H1 (cell line): ENCODE data around the gene TTC13. TPM values are rescaled to one million over a fixed set of nuclear protein-coding genes. Genes with fewer than 3 reads are reported as not detected.

ENCODE experiments used
- CTCF ChIA-PET: fragments of 300-600 bp; sonication (Branson Sonifier 250); formaldehyde crosslinking; loops from one replicate; lab custom pipeline; 2021; ENCODE audit not compliant: partially characterized antibody; lab: Charles Lee
- POLR2A ChIA-PET: fragments of 300-600 bp; sonication (Branson Sonifier 250); formaldehyde crosslinking; loops from one replicate; lab custom pipeline; 2021; ENCODE audit warnings: inconsistent platforms; ENCODE audit not compliant: partially characterized antibody; lab: Charles Lee
- DNase-seq, 2 experiments: peaks; one replicate each; pipeline versions ENCODE4 v3.0.0 to v3.0.0-alpha.2; 2010 to 2022; ENCODE audit warnings: low spot score in 2 of 2, low read depth in 1 of 2, mixed read lengths in 1 of 2
- FAIRE-seq: peaks from 2 replicates; lab custom pipeline; 2011; peaks lifted over from hg19 to GRCh38; lab: Jason Lieb, UNC
- H2AFZ ChIP-seq: 2 replicates; pipeline ENCODE4 v1.8.1; 2012; ENCODE audit warnings: low read length, inconsistent platforms
- H2AK5ac ChIP-seq: 2 replicates; pipeline ENCODE4 v1.6.1; 2013; ENCODE audit warnings: low read depth, low read length
- H2BK120ac ChIP-seq: replicated peaks from 2 replicates; pipeline ENCODE3; 2013; ENCODE audit warnings: low read depth, low read length, inconsistent platforms
- H2BK12ac ChIP-seq: 2 replicates; pipeline ENCODE4 v1.6.1; 2013; ENCODE audit warnings: low read depth, low read length
- H2BK15ac ChIP-seq: 2 replicates; pipeline ENCODE4 v1.6.1; 2013; ENCODE audit warnings: low read length
- H2BK20ac ChIP-seq: 2 replicates; pipeline ENCODE4 v1.6.1; 2013; ENCODE audit warnings: low read length
- H2BK5ac ChIP-seq: 2 replicates; pipeline ENCODE4 v1.6.1; 2013; ENCODE audit warnings: low read depth, low read length
- H3K14ac ChIP-seq: 2 replicates; pipeline ENCODE4 v1.6.1; 2013; ENCODE audit warnings: inconsistent platforms; ENCODE audit not compliant: insufficient read length
- H3K18ac ChIP-seq: 2 replicates; pipeline ENCODE4 v1.6.1; 2013; ENCODE audit warnings: low read length; ENCODE audit errors: extremely low read depth
- H3K23ac ChIP-seq: 2 replicates; pipeline ENCODE4 v1.6.1; 2013; ENCODE audit warnings: inconsistent platforms; ENCODE audit not compliant: insufficient read length
- H3K23me2 ChIP-seq: 2 replicates; pipeline ENCODE4 v1.6.1; 2013; ENCODE audit warnings: low read depth, low read length
- H3K27ac ChIP-seq: 2 replicates; pipeline ENCODE4 v1.6.1; 2011; ENCODE audit warnings: low read depth, low read length, inconsistent platforms
- H3K27me3 ChIP-seq, 4 experiments: replicated peaks in 1 of 4; 1 replicate in 1 of 4; 2 replicates in 3 of 4; pipeline versions ENCODE4 v1.6.1 to v1.8.1; 2011 to 2013; ENCODE audit warnings: low read length in 3 of 4, mild to moderate bottlenecking in 3 of 4, inconsistent platforms in 2 of 4, mixed read lengths in 2 of 4, moderate library complexity in 1 of 4; ENCODE audit not compliant: control insufficient read depth in 3 of 4, insufficient read depth in 3 of 4; ENCODE audit errors: extremely low read depth in 1 of 4
- H3K36me3 ChIP-seq, 4 experiments: 2 replicates each; pipeline versions ENCODE4 v1.6.1 to v1.8.1; 2011 to 2013; ENCODE audit warnings: mild to moderate bottlenecking in 4 of 4, low read length in 3 of 4, moderate library complexity in 2 of 4, control low read depth in 1 of 4, inconsistent platforms in 1 of 4; ENCODE audit not compliant: insufficient read depth in 4 of 4, control insufficient read depth in 2 of 4
- H3K4ac ChIP-seq: replicated peaks from 2 replicates; pipeline ENCODE3; 2013; ENCODE audit warnings: low read length, low read depth, mixed read lengths, inconsistent platforms; ENCODE audit not compliant: insufficient read length
- H3K4me1 ChIP-seq, 4 experiments: replicated peaks in 1 of 4; 1 replicate in 1 of 4; 2 replicates in 3 of 4; pipeline versions ENCODE4 v1.6.1 to v1.8.1; 2011 to 2013; ENCODE audit warnings: low read length in 3 of 4, inconsistent platforms in 2 of 4, mixed read lengths in 1 of 4; ENCODE audit not compliant: insufficient read depth in 4 of 4, control insufficient read depth in 3 of 4
- H3K4me2 ChIP-seq, 2 experiments: 2 replicates each; pipeline versions ENCODE4 v1.6.1 to v1.8.1; 2011 to 2013; ENCODE audit warnings: low read depth in 2 of 2, low read length in 2 of 2, control low read depth in 1 of 2, inconsistent platforms in 1 of 2, mild to moderate bottlenecking in 1 of 2; ENCODE audit not compliant: insufficient read depth in 1 of 2
- H3K4me3 ChIP-seq, 4 experiments: fragments of 200-600, 300-600 bp in 1 of 4; sonication (generic), shearing (Covaris generic), sonication (Bioruptor Twin) in 1 of 4; 2 replicates each; pipeline versions ENCODE4 v1.5.1 to v1.8.1; 2011 to 2016; ENCODE audit warnings: low read length in 4 of 4, low read depth in 3 of 4, control low read depth in 2 of 4, inconsistent platforms in 2 of 4, mild to moderate bottlenecking in 2 of 4, mixed read lengths in 1 of 4, moderate library complexity in 1 of 4; ENCODE audit not compliant: insufficient read depth in 2 of 4; ENCODE audit errors: extremely low read depth in 1 of 4
- H3K56ac ChIP-seq: replicated peaks from 2 replicates; pipeline ENCODE3; 2013; ENCODE audit warnings: low read depth, mild to moderate bottlenecking, mixed read lengths, low read length, inconsistent platforms; ENCODE audit not compliant: insufficient read length
- H3K79me1 ChIP-seq: 2 replicates; pipeline ENCODE4 v1.6.1; 2013; ENCODE audit warnings: low read depth, low read length, control low read depth
- H3K79me2 ChIP-seq, 2 experiments: 2 replicates each; pipeline versions ENCODE4 v1.6.1 to v1.8.1; 2012 to 2013; ENCODE audit warnings: low read length in 2 of 2, mild to moderate bottlenecking in 2 of 2, inconsistent platforms in 1 of 2; ENCODE audit not compliant: insufficient read depth in 2 of 2, control insufficient read depth in 1 of 2
- H3K9ac ChIP-seq, 4 experiments: replicated peaks in 1 of 4; 1 replicate in 1 of 4; 2 replicates in 3 of 4; pipeline versions ENCODE4 v1.6.1 to v1.8.1; 2011 to 2013; ENCODE audit warnings: low read depth in 3 of 4, low read length in 3 of 4, control low read depth in 2 of 4, mild to moderate bottlenecking in 2 of 4, moderate library complexity in 2 of 4, inconsistent platforms in 1 of 4; ENCODE audit errors: extremely low read depth in 1 of 4
- H3K9me3 ChIP-seq, 2 experiments: 2 replicates each; pipeline versions ENCODE4 v1.6.1 to v1.8.1; 2012 to 2013; ENCODE audit warnings: mild to moderate bottlenecking in 2 of 2, moderate library complexity in 2 of 2, control low read depth in 1 of 2, inconsistent platforms in 1 of 2, low read depth in 1 of 2, low read length in 1 of 2, mixed read lengths in 1 of 2; ENCODE audit not compliant: insufficient read depth in 2 of 2
- H4K20me1 ChIP-seq, 2 experiments: replicated peaks in 1 of 2; 2 replicates each; pipeline versions ENCODE3 to v1.8.1; 2011 to 2013; ENCODE audit warnings: inconsistent platforms in 2 of 2, low read length in 2 of 2, mild to moderate bottlenecking in 1 of 2; ENCODE audit not compliant: insufficient read depth in 2 of 2, control insufficient read depth in 1 of 2
- H4K5ac ChIP-seq: 2 replicates; pipeline ENCODE4 v1.6.1; 2013; ENCODE audit warnings: low read length, low read depth, mixed read lengths, inconsistent platforms; ENCODE audit not compliant: insufficient read length
- H4K8ac ChIP-seq: 2 replicates; pipeline ENCODE4 v1.8.0; 2013; ENCODE audit warnings: mild to moderate bottlenecking, moderate library complexity, low read length, inconsistent platforms; ENCODE audit not compliant: insufficient read depth; ENCODE audit errors: extremely low read depth
- H4K91ac ChIP-seq: replicated peaks from 2 replicates; pipeline ENCODE3; 2013; ENCODE audit warnings: low read length, mixed read lengths, inconsistent platforms; ENCODE audit not compliant: insufficient read length
- CHD2 ChIP-seq: IDR thresholded peaks from 2 replicates; pipeline ENCODE4 v1.6.1; 2012; ENCODE audit warnings: low read length, improper control_type of control experiment
- CTBP2 ChIP-seq: IDR thresholded peaks from 2 replicates; pipeline ENCODE4 v1.7.0; 2011; ENCODE audit warnings: borderline replicate concordance, mild to moderate bottlenecking, moderate library complexity, mixed read lengths, low read length; ENCODE audit not compliant: insufficient read depth, insufficient read length
- GTF2F1 ChIP-seq: IDR thresholded peaks from 2 replicates; pipeline ENCODE4 v1.6.1; 2012; ENCODE audit warnings: low read depth, low read length, improper control_type of control experiment, borderline replicate concordance
- HDAC2 ChIP-seq, 2 experiments: fragments of 300-600 bp in 1 of 2; sonication (generic) in 1 of 2; IDR thresholded peaks; 2 replicates each; pipeline ENCODE4 v1.6.1; 2011 to 2012; ENCODE audit warnings: low read depth in 2 of 2, low read length in 2 of 2, mild to moderate bottlenecking in 2 of 2, moderate library complexity in 2 of 2, borderline replicate concordance in 1 of 2, inconsistent platforms in 1 of 2
- JUND ChIP-seq: IDR thresholded peaks from 2 replicates; pipeline ENCODE4 v1.6.1; 2011; ENCODE audit warnings: mild to moderate bottlenecking, improper control_type of control experiment, low read length
- POLR2AphosphoS5 ChIP-seq: IDR thresholded peaks from 2 replicates; pipeline ENCODE4 v1.6.1; 2011; ENCODE audit warnings: low read depth, low read length
- RAD21 ChIP-seq, 2 experiments: IDR thresholded peaks in 1 of 2; conservative IDR thresholded peaks in 1 of 2; 2 replicates each; pipeline ENCODE4 v1.6.1; 2011; ENCODE audit warnings: low read depth in 2 of 2, low read length in 2 of 2, improper control_type of control experiment in 1 of 2, inconsistent platforms in 1 of 2, mild to moderate bottlenecking in 1 of 2, moderate library complexity in 1 of 2
- RNF2 ChIP-seq: fragments of 200-900, 300-1000 bp; sonication (generic); IDR thresholded peaks from 2 replicates; pipeline ENCODE4 v1.7.1; 2016; ENCODE audit warnings: borderline replicate concordance, low read depth, mild to moderate bottlenecking, antibody characterized with exemption, low read length; ENCODE audit not compliant: poor library complexity, severe bottlenecking; ENCODE audit errors: missing control alignments
- SIRT6 ChIP-seq: IDR thresholded peaks from one replicate; pipeline ENCODE4 v1.7.1; 2012; ENCODE audit warnings: low read length, inconsistent platforms
- SP4 ChIP-seq: IDR thresholded peaks from 2 replicates; pipeline ENCODE4 v1.6.1; 2012; ENCODE audit warnings: low read length, inconsistent platforms
- SUZ12 ChIP-seq: fragments of 200-600 bp; sonication (generic); IDR thresholded peaks from 2 replicates; pipeline ENCODE4 v1.6.1; 2012; ENCODE audit warnings: mild to moderate bottlenecking, inconsistent platforms, low read length, moderate library complexity, mixed read lengths
- TCF12 ChIP-seq: IDR thresholded peaks from 2 replicates; pipeline ENCODE4 v1.6.1; 2011; ENCODE audit warnings: low read depth, mild to moderate bottlenecking, low read length
- polyA plus RNA-seq, 7 experiments: library from polyadenylated mRNA; depleted of rRNA in 3 of 7; stranded (reverse) in 5 of 7; unstranded in 2 of 7; fragments of >200 nt in 5 of 7; fragments of 200-250 nt in 2 of 7; gene quantifications; 1 replicate in 5 of 7; 2 replicates in 1 of 7; 4 replicates in 1 of 7; pipeline versions ENCODE4 v1.2.1 to v1.2.3, GENCODE V29; 2011 to 2013; ENCODE audit warnings: missing spikeins in 2 of 7, mixed read lengths in 2 of 7
- total RNA-seq: library from RNA; stranded (reverse); fragmentation: NEBNext Ultra II Directional; extraction: Animal tissue kit (Norgen Biotek cat#: 25700); gene quantifications from 2 replicates; pipeline ENCODE4 v1.2.1, GENCODE V29; 2021
- TF ChIP-seq, protein P1 (sequence below): IDR thresholded peaks from 2 replicates; pipeline ENCODE4 v1.6.1; 2011; ENCODE audit warnings: low read depth, mild to moderate bottlenecking, low read length; ENCODE audit not compliant: insufficient read depth

TTC13 gene
- total and polyA plus RNA-seq, 2 of the 8 experiments (the other 6 are each of a cell fraction or from before 2014, with no cell fraction given), result 3.1 to 7.1 TPM

DNA sequence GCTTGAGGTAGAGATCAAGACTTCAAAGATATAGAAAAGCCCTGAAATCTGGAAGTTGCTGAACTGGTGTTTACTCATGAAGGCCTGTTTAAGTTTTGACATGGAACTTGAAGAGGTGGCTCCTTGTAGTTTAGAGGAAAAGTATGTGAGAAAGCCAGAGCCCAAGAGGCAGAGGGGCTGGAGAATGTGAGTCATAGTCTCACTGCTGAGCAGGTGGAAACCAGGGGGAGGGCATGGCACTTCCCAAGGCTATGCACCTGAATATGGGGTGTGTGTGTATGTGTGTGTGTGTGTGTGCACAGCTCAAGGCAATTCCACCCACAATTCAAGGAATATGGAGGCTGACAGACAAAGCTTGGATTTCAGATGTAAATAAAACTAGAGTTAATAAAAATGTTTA lies 63.6 kb downstream of the TTC13 start:
- no peak overlapping the region for H3K9ac ChIP-seq
- no peak overlapping the region for H2AFZ ChIP-seq
- DNase-seq (no peak), FAIRE-seq (no peak)
- no peak overlapping the region for H4K91ac ChIP-seq
- no peak overlapping the region for H3K14ac ChIP-seq
- ChIA-PET POLR2A (no interaction called here), CTCF (no interaction called here)
- H2AK5ac ChIP-seq, result no peak overlapping the region
- H4K5ac ChIP-seq, result no peak overlapping the region
- H2BK120ac ChIP-seq, result no peak overlapping the region
- H3K79me2 ChIP-seq, result no peaks in the 10 kb centered on the region
- no peaks in the 10 kb centered on the region for H4K20me1 ChIP-seq
- no peak overlapping the region for H2BK5ac ChIP-seq
- H3K79me1 ChIP-seq, result no peaks in the 10 kb centered on the region
- no peak overlapping the region for H3K4me3 ChIP-seq
- no peak overlapping the region for H4K8ac ChIP-seq
- no peaks in the 10 kb centered on the region for H3K23me2 ChIP-seq
- H3K27ac ChIP-seq, result no peak overlapping the region
- no peak overlapping the region for H2BK20ac ChIP-seq
- no peaks in the 10 kb centered on the region for H3K9me3 ChIP-seq
- H3K56ac ChIP-seq, result no peak overlapping the region
- H2BK15ac ChIP-seq, result no peak overlapping the region
- no peak overlapping the region for H3K23ac ChIP-seq
- no peaks in the 10 kb centered on the region; a peak in 3 of 8 replicates for H3K36me3 ChIP-seq
- no peak overlapping the region for H3K4ac ChIP-seq
- no peak overlapping the region for H3K18ac ChIP-seq
- H3K27me3 ChIP-seq, result no peaks in the 10 kb centered on the region
- no peaks in the 10 kb centered on the region; a peak in 1 of 7 replicates for H3K4me1 ChIP-seq
- H2BK12ac ChIP-seq, result no peak overlapping the region
- no peak overlapping the region for H3K4me2 ChIP-seq
- no peak for TF ChIP-seq RAD21 (IDR thresholded peaks at IDR 0.05 in 1 of 2, conservative IDR thresholded peaks at IDR 0.05 in 1 of 2; ENCODE audit: low read depth in 2 of 2, low read length in 2 of 2)
- TF ChIP-seq CHD2, result no peak
- TF ChIP-seq, protein P1, sequence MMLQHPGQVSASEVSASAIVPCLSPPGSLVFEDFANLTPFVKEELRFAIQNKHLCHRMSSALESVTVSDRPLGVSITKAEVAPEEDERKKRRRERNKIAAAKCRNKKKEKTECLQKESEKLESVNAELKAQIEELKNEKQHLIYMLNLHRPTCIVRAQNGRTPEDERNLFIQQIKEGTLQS, result no peak
- TF ChIP-seq SUZ12, result no peak
- TF ChIP-seq SIRT6, result no peak
- TF ChIP-seq HDAC2 (IDR thresholded peaks at IDR 0.05; ENCODE audit: borderline replicate concordance in 1 of 2, low read depth in 2 of 2, low read length in 2 of 2), result no peak
- TF ChIP-seq POLR2AphosphoS5, result no peak
- TF ChIP-seq GTF2F1, result no peak
- TF ChIP-seq CTBP2, result no peak
- TF ChIP-seq RNF2, result no peak
- no peak for TF ChIP-seq SP4
- TF ChIP-seq TCF12, result no peak
- no peak for TF ChIP-seq JUND
